Smooth muscle cell (in vitro differentiated cells): ENCODE results near the gene PTTG2. TPM values are rescaled to one million over a fixed set of nuclear protein-coding genes. Genes with fewer than 3 reads are reported as not detected.

Source experiments
- DNase-seq: peaks from one replicate; lab custom pipeline; 2025; ENCODE audit not compliant: unreplicated experiment; lab: John Stamatoyannopoulos, UW
- H2AFZ ChIP-seq: fragments of 200-600 bp; sonication (generic); 2 replicates; pipeline ENCODE4 v1.6.0; 2016; ENCODE audit warnings: antibody characterized with exemption, low read depth, mild to moderate bottlenecking
- H3F3A ChIP-seq: fragments of 200-600 bp; sonication (generic); 2 replicates; pipeline ENCODE4 v1.6.0; 2017; ENCODE audit warnings: antibody characterized with exemption, low read depth
- H3K27ac ChIP-seq: fragments of 200-600 bp; sonication (generic); 2 replicates; pipeline ENCODE4 v1.5.1; 2016; ENCODE audit warnings: low read depth, mild to moderate bottlenecking
- H3K27me3 ChIP-seq: fragments of 200-600 bp; sonication (generic); 2 replicates; pipeline ENCODE4 v1.6.1; 2016; ENCODE audit warnings: low read depth, mild to moderate bottlenecking
- H3K36me3 ChIP-seq: fragments of 200-600 bp; sonication (generic); 2 replicates; pipeline ENCODE4 v1.5.1; 2016; ENCODE audit warnings: low read depth
- H3K4me1 ChIP-seq: fragments of 200-600 bp; sonication (generic); 2 replicates; pipeline ENCODE4 v1.5.1; 2016; ENCODE audit warnings: low read depth
- H3K4me2 ChIP-seq: fragments of 200-600 bp; sonication (generic); 2 replicates; pipeline ENCODE4 v1.6.0; 2016; ENCODE audit warnings: mild to moderate bottlenecking
- H3K4me3 ChIP-seq: fragments of 200-600 bp; sonication (generic); 2 replicates; pipeline ENCODE4 v1.5.1; 2016; ENCODE audit warnings: mild to moderate bottlenecking
- H3K79me2 ChIP-seq: fragments of 200-600 bp; sonication (generic); 2 replicates; pipeline ENCODE4 v1.6.0; 2016; ENCODE audit warnings: low read depth, mild to moderate bottlenecking
- H3K9ac ChIP-seq: fragments of 200-600 bp; sonication (generic); 2 replicates; pipeline ENCODE4 v1.6.0; 2016; ENCODE audit warnings: low read depth
- H3K9me3 ChIP-seq: fragments of 200-600 bp; sonication (generic); replicated peaks from 2 replicates; pipeline ENCODE4 v1.5.1; 2016; ENCODE audit warnings: low read depth
- H4K20me1 ChIP-seq: fragments of 200-600 bp; sonication (generic); 2 replicates; pipeline ENCODE4 v1.6.0; 2016; ENCODE audit warnings: low read depth
- WGBS: methylation state at CpG from one replicate; pipeline ENCODE4 v1.1.7; 2016; ENCODE audit warnings: low lambda C conversion rate; 5-methylcytosine and 5-hydroxymethylcytosine counted together
- polyA plus RNA-seq: library from polyadenylated mRNA; unstranded; fragments of >200 nt; fragmentation: Nextera tagmentation; extraction: Ambion mirVana; gene quantifications from 2 replicates; pipeline ENCODE4 v1.2.1, GENCODE V29; 2016
- total RNA-seq: library from RNA; depleted of rRNA; stranded (reverse); fragments of >200 nt; gene quantifications from 2 replicates; pipeline ENCODE4 v1.2.3, GENCODE V29; 2014
- TF ChIP-seq, protein P1 (sequence below): fragments of 200-600 bp; sonication (generic); IDR thresholded peaks from 2 replicates; pipeline ENCODE4 v1.5.1; 2017; ENCODE audit warnings: borderline replicate concordance, mild to moderate bottlenecking, antibody characterized with exemption; ENCODE audit not compliant: insufficient read depth, poor library complexity, severe bottlenecking

Gene PTTG2
- total and polyA plus RNA-seq, 2 experiments from 2014 or later, result not detected

GRCh38 chr4:37964734-37965457, 4.7 kb downstream of the PTTG2 start:
- Histone ChIP-seq H3K4me1 (no peaks in the 10 kb centered on the region), H3K9me3 (no peaks in the 10 kb centered on the region), H3K27me3 (no peaks in the 10 kb centered on the region), H3K36me3 (no peaks in the 10 kb centered on the region), H3K4me2 (no peak overlapping the region), H3F3A (peaks cover 3% of the 10 kb centered on the region), H2AFZ (no peak overlapping the region), H3K4me3 (no peak overlapping the region), H4K20me1 (no peaks in the 10 kb centered on the region), H3K9ac (no peak overlapping the region), H3K79me2 (no peaks in the 10 kb centered on the region), H3K27ac (no peak overlapping the region)
- WGBS, result 90% methylated on average over 4 of the region's 4 CpGs
- DNase-seq, result no peak
- TF ChIP-seq, protein P1, sequence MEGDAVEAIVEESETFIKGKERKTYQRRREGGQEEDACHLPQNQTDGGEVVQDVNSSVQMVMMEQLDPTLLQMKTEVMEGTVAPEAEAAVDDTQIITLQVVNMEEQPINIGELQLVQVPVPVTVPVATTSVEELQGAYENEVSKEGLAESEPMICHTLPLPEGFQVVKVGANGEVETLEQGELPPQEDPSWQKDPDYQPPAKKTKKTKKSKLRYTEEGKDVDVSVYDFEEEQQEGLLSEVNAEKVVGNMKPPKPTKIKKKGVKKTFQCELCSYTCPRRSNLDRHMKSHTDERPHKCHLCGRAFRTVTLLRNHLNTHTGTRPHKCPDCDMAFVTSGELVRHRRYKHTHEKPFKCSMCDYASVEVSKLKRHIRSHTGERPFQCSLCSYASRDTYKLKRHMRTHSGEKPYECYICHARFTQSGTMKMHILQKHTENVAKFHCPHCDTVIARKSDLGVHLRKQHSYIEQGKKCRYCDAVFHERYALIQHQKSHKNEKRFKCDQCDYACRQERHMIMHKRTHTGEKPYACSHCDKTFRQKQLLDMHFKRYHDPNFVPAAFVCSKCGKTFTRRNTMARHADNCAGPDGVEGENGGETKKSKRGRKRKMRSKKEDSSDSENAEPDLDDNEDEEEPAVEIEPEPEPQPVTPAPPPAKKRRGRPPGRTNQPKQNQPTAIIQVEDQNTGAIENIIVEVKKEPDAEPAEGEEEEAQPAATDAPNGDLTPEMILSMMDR, result no peak

GRCh38 chr4:37966044-37966443, 5.8 kb downstream of the PTTG2 start:
- H3K27me3 ChIP-seq, result no peaks in the 10 kb centered on the region
- DNase-seq, result no peak
- H3K4me2 ChIP-seq, result no peak overlapping the region
- TF ChIP-seq, protein P1, result no peak
- no peaks in the 10 kb centered on the region for H4K20me1 ChIP-seq
- WGBS, result 67% methylated on average over 3 of the region's 3 CpGs
- no peak overlapping the region for H2AFZ ChIP-seq
- H3F3A ChIP-seq, result peaks cover 3% of the 10 kb centered on the region
- H3K9ac ChIP-seq, result no peak overlapping the region
- H3K4me1 ChIP-seq, result no peaks in the 10 kb centered on the region
- H3K4me3 ChIP-seq, result no peak overlapping the region
- no peaks in the 10 kb centered on the region for H3K9me3 ChIP-seq
- no peaks in the 10 kb centered on the region for H3K79me2 ChIP-seq
- H3K36me3 ChIP-seq, result no peaks in the 10 kb centered on the region
- H3K27ac ChIP-seq, result no peak overlapping the region

GRCh38 chr4:37967736-37968135, 7.5 kb downstream of the PTTG2 start:
- Histone ChIP-seq H3K27ac (peak overlapping the region; percentile 45), H3K4me2 (peak overlapping the region; percentile 73)

More at GRCh38 chr4:37967736-37968135, 7.5 kb downstream of the PTTG2 start:
- Histone ChIP-seq H3F3A (no peaks in the 10 kb centered on the region), H3K4me1 (no peaks in the 10 kb centered on the region), H2AFZ (peak overlapping the region; percentile 1), H3K4me3 (peak overlapping the region; percentile 6), H3K79me2 (no peaks in the 10 kb centered on the region), H3K36me3 (no peaks in the 10 kb centered on the region), H3K9ac (peak overlapping the region; percentile 16), H4K20me1 (no peaks in the 10 kb centered on the region), H3K27me3 (no peaks in the 10 kb centered on the region), H3K9me3 (no peaks in the 10 kb centered on the region)
- DNase-seq, result no peak
- 24% methylated on average over 5 of the region's 5 CpGs for WGBS
- TF ChIP-seq, protein P1, result no peak
